T-helper 2 cell treated with Interferon-gamma antibody and Interleukin-4, amounts not matched to agents 100 ng/mL and 5 ng/mL, for 36 hours (primary cell): ENCODE results near the gene GJC1. TPM values are rescaled to one million over a fixed set of nuclear protein-coding genes. Genes with fewer than 3 reads are reported as not detected.

ENCODE experiments used
- intact Hi-C: fragments of 100-400 bp; cut with micrococcal nuclease; formaldehyde crosslinking; loops from one replicate; pipeline ENCODE4 v1.15.1; 2023
- total RNA-seq: library from RNA; stranded (reverse); gene quantifications from 2 replicates; pipeline ENCODE4 v1.2.3, GENCODE V29; 2022

GJC1 gene
- total RNA-seq, 1 donor from 2014 or later: 2.2 TPM

DNA sequence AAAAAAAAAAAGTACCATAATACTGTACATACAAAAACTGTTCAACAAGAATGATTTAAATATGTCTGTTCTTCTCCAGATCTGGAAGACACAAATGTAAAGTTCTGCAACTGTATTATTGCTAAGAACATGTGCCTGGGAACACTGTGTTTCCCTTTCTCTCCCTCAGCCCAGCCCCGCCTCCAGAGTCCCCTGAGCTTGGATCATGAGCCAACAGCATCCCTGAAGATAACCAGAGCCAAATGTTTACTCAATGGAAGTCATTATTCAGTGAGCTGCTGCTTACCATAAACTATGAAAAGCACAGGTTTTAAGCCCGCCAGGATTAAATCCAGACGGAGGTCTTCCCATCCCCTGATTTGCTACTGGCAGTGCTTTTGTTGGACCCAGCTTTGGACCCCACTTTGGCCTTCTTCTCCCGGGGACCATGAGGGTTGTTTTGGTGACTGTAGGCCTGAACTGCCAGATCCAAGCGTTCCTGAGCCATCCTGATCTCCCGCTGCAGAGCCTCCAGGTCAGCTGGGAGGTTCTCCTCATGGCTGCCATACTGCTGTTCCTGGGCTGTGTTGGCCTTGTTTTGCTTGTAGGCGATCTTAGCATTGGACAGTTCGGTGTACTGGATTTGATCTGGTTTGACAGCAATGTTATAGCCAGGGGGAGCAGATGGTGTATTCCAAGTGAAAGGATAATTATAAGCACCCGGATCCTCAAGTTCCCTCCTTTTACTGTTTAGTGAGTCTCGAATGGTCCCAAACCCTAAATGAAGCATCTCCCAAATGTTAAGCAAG, 25.6 kb downstream of the GJC1 start:
- intact Hi-C loops: no loop called here

DNA sequence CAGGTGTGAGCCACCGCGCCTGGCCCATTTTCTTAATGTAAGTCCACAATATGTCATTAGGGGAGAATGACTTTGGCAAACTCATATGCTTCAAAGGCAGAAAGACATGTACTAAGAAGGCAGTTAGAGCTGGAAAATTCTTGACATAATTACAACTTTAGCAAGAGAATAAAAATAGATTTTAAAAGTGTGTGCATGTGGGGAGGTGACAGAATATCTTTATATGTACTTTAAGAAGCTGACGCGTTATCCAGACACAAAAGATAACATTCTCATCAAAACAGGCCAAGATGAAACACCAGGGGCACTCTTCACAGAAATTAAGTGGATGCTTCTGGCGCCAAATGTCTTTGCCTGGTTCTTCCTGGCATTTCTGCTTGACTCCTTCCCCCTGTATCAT, 28.2 kb downstream of the GJC1 start:
- intact Hi-C loops: no loop called here

- intact Hi-C loops: no loop called here
Measured at GRCh38 chr17:44798356-44798755, 31.7 kb downstream of the GJC1 start.

DNA sequence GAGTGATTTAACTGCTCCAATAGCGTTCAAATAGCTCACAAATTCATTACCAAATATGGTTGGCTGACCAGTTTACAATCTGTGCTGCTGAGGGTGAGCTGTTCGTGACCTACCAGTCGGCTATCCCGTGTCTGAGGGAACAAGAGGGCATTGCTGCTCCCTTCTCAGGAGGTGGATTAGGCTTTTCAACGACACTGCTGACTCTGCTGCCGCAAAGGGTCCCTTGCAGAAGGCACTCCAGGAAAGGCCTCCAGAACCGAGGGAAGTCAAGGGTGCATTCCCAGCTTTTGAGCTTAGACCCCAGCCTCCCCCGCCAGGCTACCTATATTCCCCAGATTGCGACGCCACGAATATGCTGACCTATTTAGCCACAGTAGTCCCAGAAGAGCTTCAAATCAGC, 32.3 kb downstream of the GJC1 start:
- intact Hi-C loops: no loop called here

DNA sequence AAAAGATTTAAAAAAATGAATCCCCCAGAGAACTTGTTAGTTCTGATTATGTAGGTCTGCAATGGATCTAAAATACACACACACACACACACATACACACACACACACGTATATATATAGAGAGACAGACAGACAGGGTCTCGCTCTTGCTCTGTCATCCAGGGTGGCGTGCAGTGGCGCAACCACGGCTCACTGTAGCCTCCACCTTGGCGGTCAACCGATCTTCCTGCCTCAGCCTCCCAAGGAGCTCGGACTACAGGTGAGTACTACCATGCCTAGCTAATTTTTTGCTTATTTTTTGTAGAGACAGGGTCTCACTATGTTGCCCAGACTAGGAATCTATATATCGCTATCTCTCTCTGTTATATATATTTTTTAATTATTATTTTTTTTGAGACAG, 33.4 kb downstream of the GJC1 start:
- intact Hi-C loops: no loop called here

DNA sequence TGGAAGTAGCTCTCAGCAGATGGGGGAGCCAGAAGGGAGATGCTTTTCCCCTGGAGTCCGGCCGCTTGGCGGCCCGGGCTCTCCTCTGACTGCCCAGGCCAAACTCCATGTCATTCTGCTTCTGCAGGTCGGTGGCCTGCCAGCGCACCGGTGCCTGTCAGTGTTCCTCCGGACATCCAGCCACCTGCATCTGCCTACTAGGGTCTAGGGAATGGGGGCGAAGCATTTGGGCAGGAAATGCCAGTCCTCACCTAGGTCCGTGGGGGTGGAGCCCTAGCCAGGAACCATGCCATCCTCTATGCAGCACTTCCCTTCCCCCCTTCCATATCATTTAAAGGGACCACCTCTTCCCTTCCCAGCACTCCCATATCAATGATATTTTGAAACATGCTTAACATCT, 34.2 kb downstream of the GJC1 start:
- intact Hi-C loops: no loop called here

DNA sequence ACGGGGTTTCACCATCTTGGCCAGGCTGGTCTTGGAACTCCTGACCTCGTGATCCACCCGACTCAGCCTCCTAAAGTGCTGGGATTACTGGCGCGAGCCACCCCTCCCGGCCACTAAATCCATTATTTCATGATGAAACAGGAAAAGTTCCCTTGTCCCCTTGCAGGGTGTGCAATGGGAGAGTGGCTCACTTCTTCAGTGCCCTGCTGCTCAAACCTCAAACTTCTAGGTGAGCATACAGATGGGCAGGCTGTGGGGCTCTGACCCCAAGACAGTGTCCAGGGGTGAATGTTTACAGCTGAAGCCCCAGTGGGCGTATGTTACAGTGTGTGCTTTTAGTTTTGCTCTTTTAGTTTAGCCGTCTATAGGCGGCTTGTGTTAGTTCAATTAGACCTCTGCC, 34.7 kb downstream of the GJC1 start:
- intact Hi-C loops: no loop called here

DNA sequence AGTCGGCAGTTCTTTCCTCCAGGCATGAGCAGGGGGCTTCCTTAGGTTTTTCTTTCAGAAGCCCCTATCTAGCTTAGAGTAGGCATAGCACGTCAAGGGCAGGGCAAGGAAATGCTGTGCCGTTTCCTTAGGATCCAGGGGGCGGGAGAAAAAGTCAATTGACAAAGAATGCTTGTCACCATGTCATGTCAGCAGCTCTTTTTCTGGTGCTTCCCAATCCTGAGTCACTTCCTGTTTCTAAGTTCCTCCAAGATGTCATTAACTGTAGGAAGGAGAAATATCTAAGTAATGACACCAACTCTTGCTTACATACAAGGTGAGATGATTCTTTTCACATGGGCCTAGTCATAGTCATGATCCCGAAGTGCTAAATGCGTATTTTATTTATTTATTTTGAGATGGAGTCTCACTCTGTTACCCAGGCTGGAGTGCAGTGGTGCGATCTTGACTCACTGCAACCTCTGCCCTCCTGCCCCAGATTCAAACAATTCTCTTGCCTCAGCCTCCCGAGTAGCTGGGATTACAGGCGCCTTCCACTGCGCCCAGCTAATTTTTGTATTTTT, 35.2 kb downstream of the GJC1 start:
- intact Hi-C loops: no loop called here

DNA sequence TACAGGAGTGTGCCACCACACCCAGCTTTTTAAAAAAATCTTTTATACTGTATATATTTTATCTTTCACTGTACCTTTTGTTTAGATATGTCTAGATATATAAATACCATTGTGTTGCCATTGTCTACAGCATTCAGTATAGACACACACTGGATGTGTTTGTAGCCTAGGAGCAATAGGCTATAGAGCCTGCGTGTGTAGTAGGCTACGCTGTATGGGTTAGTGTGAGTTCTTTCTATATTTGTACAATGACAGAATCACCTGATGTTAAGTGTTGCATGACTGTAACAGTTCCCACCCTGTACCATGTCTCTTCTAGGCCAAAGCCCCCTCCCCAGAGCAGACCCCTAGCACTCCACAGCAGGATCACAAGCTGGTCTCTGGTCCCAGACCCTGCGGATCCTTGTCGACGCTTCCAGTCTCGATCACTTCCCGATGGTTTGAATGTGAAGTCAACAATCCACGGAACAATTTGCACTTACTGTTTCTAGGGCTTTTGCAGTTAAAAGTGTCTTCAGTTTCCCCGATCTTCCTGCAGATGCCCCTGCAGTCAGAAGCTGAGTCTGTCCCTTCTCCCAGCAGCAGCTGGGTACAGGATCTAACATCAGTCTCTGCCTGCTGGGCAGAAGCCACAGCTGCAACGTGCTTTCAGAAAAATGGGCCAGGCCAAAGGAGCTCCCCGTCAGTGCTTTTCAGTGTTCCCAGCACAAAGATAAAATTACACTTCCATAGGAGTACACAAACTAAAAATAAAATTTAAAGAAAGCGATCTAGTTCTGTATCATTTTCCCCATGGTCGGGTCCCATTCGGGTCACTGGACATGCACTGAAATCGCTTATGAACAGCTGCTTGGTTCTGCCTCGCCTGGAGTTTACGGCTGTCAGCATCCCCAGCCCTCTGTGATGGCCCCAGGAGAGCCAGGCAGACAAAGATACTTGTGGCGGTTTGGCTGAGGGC, 35.9 kb downstream of the GJC1 start:
- intact Hi-C loops: no loop called here

- intact Hi-C loops: no loop called here
Measured at GRCh38 chr17:44792276-44792675, 37.8 kb downstream of the GJC1 start.

GRCh38 chr17:44788139-44788538, 41.9 kb downstream of the GJC1 start:
- intact Hi-C loops: no loop called here

DNA sequence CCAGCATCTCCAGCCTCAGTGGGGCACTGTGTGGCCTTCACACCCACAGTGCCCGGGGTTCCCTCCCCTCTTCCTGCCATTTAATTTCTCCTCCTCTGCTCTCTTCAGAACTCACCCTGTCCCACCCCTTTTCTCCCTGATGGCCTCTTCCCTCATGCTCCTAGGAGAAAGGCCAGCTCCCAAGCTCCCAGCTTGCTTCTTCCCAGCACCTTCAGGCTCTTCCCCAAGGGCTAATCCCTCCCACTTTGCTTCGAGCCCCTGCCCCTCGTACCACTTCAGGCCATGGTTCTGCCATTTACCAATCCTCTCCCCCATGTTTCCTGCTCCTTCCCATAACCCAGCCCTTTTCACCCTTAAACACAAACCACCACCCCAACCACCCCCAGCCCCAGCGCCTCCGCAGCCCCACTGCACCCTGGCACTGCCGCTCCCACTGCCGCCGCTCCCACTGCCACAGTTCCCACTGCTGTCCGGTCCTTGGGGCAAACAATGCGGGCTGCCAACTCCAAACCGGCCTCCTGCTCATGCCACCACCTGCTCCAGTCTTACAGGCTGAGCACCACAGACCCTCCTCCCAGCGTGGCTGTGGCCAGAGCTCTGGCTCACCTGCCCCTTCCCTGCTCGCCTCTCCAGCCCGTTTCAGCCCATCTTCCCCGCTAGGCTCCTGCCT, 42.7 kb downstream of the GJC1 start:
- intact Hi-C loops: no loop called here

DNA sequence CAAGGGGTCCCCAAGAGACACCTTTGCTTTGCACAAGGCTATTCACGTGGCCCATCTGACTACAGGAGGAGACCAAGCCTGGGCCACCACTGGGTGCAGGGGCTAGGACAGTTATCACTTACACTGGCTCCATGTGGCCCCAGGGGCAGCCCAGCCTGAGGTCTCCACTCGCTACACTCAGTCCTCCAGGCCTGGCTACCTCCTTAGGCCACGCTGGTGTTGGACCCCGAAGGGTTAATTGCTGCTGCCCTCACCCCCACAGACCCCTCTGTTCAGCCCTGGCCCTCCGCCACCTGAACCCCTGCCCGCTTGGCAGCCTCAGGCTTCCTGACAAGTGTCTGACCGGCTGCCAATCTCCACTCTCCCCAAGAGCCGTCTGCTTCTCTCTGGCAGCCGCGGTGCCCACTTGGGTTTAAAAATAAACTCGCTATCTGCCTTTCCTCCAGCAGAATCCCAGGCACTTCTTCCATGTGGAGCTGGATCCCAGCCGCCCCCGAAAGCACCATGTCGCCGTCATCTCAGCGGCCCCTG, 43.5 kb downstream of the GJC1 start:
- intact Hi-C loops: no loop called here

GRCh38 chr17:44785921-44786320, 44.2 kb downstream of the GJC1 start:
- intact Hi-C loops: no loop called here

DNA sequence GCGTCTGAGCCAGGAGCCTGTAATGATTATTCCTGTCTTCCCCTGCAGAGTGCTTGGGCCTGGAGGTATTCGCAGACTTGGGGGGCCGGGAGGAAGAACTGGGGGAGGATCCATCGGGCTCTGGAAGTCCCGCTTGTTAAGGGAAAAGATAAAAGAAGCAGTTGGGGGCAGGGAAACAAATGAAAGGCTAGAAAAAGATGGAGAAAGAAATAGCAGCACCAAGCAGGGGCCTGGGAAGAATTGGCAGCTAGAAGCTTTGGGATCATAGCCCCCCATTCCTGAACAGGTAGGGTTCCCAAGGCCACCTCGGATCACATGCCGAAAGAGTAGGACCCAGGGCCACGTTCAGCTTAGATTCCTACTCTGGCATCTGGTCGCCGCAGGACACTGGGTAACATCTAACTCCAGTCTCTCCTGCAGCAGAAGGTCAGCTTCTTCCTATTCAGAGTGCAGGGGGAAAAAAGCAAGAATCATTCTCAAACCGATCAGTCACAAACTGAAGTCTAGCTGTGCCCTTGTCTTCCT, 47.7 kb downstream of the GJC1 start:
- intact Hi-C loops: no loop called here

GRCh38 chr17:44781551-44782325, 48.3 kb downstream of the GJC1 start:
- intact Hi-C loops: no loop called here

DNA sequence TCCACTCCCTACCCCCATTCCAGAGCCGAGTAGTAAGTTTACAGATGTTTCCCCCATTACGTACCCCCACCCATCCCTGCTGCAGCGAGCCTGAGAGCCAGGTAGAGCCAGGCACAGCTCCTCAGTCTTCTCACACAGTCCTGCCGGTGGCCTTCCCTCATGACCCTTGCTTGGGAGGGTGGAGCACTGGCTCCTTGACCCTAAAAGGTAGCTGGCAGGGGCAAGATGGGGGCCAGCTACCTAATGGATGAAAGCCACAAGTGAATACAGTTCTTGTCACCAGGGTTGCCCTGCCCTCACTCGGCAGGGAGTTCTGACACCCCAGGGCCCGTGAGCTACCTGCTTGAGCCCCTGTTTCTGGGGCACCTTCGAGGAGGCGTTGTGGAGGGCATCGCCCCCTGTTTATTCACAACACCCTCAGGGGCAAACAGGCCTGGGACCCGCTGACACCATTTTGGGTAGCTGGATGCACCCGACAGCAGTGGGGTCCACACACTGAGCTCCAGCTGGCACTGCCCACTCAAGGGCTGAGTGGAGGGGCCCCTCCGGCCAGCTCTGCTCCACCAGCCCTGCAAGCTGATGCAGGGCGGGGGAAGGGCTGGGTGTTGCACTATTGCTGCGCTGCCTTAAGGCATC, 49.1 kb downstream of the GJC1 start:
- intact Hi-C loops: no loop called here

- intact Hi-C loops: no loop called here
Measured at GRCh38 chr17:44780161-44780560, 49.9 kb downstream of the GJC1 start.

GRCh38 chr17:44779211-44780025, 50.7 kb downstream of the GJC1 start:
- intact Hi-C loops: loop anchor here (1.0 to 5.0 kb wide), 2 partner anchors 86 to 283 kb away; partner anchors contain the start of gene NMT1
